Measurements from ENCODE around the gene NAGLU.

The NAGLU gene

DNA sequence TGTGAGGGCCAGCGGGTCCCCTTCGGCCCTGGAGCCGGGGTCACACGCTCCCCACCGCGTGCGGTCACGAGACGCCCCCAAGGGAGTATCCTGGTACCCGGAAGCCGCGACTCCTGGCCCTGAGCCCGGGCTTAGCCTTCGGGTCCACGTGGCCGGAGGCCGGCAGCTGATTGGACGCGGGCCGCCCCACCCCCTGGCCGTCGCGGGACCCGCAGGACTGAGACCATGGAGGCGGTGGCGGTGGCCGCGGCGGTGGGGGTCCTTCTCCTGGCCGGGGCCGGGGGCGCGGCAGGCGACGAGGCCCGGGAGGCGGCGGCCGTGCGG lies at the start of gene NAGLU:
Gene NAGLU, plus strand, starts transcription at position 194 of the 324 bp plus-strand sequence. Its CDS starts 32 bp downstream, at position 226.
- DNase-seq, result peak; percentile 66 to 67

GRCh38 chr17:42488032-42488431 lies 48.0 kb upstream of the NAGLU start:
- DNase-seq, result no peak

GRCh38 chr17:42493319-42493718 lies 42.7 kb upstream of the NAGLU start:
- DNase-seq, result no peak

GRCh38 chr17:42494673-42495072 lies 41.4 kb upstream of the NAGLU start:
- no peak for DNase-seq

DNA sequence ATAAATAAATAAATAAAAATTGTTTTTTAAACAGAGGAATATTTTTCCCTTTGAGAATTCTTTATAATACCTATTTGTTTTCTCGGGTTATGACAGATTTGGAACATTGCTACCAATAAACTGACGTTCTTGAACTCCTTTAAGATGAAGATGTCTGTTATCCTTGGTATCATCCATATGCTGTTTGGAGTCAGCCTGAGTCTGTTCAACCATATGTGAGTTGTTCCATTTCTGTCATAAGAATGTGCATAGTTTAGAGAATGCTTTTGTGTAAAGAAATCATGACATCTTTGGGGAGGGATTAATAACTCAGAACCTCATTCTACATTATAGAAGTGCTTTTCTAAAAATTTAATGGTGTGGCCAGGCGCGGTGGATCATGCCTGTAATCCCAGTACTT lies 37.2 kb upstream of the NAGLU start:
- DNase-seq, result no peak

DNA sequence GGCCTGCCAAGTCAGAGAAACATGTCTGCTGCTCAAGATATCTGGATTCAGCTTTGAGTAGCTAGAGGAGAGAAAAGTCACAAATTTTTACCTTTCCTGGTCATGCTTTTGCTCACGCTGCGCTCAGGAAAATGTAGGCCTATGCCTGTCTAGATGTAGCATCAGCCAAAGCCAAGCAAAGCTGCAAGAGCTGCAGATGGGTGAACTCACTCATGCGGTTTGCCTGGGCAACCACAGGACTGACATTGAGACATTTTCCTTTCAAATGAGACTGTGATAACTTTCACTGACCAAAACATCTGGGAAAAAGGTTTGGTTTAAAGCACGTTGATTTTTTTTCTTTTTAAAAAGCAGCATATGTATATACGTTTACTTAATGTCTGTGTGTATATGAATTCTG lies 34.0 kb upstream of the NAGLU start:
- no peak for DNase-seq

DNA sequence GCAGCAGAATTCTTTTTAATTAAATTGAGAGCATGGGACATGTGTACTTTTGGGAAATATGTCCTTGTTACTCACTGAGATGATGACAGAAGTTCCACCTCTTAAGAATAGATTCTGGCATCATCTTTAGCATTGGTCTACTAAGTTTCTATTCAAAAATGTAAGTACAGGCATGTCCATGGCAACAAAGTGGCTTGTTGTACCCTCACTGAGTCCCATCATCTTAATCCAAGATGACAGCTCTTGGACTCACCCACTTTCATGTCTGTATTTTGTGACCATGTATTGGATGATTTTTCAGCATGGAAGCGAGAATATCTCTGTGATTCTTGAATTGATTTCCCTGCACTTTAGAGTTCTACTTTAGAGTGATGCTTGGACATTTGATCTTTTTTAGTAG lies 33.1 kb upstream of the NAGLU start:
- DNase-seq, result no peak

- no peak for DNase-seq
These were observed 28.4 kb upstream of the NAGLU start for GRCh38 chr17:42507671-42508070.

DNA sequence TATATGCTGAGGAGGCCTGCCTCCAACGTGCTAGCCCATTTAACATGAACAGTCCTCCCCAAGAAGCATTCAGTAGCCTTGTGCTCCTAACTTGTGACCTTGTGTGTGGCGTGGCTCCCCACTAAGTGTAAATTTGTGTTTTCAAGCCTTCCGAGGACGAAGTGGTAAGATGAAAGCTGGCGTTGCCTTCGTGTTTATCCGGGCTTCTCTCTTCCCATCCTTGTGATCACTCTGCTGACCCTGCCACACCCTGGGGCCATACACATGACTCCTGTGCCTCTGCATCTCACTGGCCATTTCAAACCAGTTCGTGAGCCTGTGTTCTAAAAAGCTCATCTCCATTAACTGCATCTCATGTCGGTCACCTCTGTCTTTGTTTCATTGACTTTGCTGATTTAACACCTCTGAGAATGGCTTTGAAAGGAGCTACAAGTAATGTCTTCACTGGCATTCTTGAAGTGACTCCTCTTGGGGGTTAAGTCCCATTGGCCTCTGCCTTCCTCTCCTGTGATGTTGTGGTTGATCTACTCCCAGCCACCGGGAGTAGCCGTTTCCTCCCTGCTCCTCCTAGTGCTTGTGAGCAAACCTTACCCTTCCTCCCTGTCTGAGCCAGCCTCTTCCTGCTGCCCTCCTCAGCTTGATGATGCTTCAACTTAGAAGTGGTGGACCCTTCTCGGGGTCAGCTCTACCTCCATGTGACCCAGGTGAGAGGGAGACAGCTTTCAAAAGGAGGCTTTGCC lies 27.4 kb upstream of the NAGLU start:
- no peak for DNase-seq

- no peak for DNase-seq
These were observed 26.6 kb upstream of the NAGLU start for GRCh38 chr17:42509409-42509808.

- DNase-seq, result no peak
These were observed 26.2 kb upstream of the NAGLU start for GRCh38 chr17:42509841-42510240.

- DNase-seq, result no peak
These were observed 23.8 kb upstream of the NAGLU start for GRCh38 chr17:42512246-42512645.

GRCh38 chr17:42512733-42513251 lies 23.2 kb upstream of the NAGLU start:
- no peak for DNase-seq

- DNase-seq, result no peak
These were observed 22.4 kb upstream of the NAGLU start for GRCh38 chr17:42513686-42514085.

DNA sequence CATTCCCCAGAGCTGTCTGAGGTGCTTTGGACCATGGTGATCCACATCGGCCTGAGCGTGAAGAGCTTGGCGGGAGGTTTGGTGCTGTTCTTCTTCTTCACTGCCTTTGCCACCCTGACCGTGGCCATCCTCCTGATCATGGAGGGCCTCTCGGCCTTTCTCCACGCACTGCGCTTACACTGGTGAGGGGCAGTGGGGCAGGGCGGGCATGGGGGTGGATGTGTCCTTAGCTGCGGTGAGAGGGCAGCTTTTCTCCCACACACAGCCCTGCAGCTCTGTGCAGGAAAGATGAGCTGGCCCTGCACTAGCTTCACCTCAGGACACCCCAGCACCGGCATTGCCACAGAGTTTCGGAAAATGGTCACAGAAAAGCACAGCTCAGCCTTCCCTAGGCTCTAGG lies 21.8 kb upstream of the NAGLU start:
- no peak for DNase-seq

GRCh38 chr17:42514867-42515266 lies 21.2 kb upstream of the NAGLU start:
- DNase-seq, result no peak

- DNase-seq, result peak; percentile 79 to 88
These were observed 18.5 kb upstream of the NAGLU start for GRCh38 chr17:42517516-42517915.

DNA sequence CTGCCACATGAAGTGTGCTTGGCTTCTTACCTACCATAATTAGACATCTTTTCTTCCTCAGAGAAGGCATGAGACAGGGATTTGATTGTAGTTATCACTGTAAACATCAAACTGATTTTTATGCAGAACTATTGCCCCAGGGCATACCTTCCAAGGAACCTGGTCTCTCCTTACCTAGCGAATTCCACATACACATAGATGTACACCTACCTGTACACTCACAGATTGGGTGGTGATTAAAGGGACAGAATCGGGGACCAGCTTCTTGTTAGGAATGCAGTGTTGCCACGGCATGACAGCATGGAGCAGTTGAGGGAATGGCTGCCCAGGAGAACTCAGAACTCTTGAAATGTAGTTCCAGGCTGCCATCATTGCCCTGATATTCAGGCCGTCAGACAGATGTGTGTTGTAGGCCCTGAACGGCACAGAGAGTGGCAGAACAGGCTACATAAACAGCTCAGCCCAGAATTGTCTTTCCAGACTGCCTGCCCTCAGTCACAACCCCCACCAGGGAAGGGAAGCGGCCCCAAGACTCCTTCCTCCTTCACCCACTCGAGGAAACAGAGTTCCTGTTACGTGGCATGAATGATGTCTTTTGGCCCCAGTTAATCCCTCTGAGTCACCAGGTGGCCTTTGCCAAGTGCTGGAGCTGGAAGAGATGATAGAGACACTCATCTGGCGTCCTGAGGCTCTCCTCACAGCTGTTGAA lies 17.8 kb upstream of the NAGLU start:
- DNase-seq, result no peak

GRCh38 chr17:42518755-42519545 lies 17.1 kb upstream of the NAGLU start:
- DNase-seq, result no peak

DNA sequence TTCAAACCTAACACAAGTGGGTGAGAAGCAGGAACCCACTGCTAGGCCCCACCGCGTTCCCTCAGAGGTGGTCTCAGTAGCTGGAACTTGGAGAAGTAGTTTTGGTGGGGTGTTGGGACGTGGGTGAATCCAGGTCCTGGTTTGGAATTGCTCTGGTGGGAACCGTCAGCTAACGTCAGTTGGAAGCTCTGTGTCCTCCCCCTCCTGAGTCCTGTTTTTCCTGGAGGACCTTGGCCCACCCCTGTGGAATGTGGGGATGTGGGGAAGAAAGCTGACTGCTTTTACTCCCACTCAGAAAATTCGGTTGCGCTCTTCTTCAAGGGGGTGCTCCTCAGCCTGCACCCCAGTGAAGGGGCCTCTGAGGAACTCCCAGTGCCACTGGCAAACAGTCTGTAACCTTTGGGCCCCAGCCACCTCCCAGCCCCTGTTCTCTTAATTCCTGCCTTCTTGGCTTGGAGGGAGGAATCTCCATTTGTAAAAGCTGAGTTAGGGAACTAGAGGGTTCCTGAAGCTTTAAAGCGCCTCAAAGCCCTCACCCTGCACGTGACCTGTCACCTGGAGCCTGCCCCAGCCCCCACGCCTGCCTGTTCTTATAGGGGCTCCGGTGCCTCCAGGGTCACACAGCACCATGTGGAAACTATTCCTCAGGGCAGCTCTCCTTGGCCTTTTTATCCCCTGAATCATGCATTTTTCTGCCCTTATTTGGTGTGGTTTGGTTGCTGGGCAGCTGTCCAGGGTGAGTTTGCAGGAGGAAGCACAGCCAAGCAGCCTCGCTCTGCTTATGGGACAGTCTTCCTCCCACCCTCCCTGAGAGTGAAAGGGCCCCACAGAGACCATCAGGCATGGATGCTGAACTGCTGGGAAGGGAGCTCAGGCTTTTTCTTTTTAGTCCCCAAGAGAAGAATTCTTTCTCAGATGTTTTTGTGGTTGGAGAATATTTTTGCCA lies 16.2 kb upstream of the NAGLU start:
- DNase-seq, result no peak

GRCh38 chr17:42520540-42520951 lies 15.5 kb upstream of the NAGLU start:
- DNase-seq, result no peak

DNA sequence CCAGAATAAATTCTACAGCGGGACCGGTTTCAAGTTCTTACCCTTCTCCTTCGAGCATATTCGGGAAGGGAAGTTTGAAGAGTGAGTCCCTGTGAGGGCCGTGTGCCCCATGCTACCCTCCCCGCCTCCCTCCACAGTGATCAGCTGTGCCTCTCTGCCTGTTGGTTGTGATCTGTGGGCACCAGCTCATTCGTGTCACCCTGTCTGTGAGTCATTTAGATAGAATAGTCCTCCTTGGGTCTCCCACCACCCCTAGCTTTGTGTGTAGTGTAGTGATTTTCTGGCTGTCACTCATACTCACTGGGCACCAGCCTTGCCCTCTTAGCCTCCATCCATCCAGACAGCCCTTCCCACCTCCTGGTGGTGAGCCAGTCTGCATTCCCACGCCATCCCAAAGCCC lies 15.0 kb upstream of the NAGLU start:
- no peak for DNase-seq

Measured in activated CD4-positive, alpha-beta T cell treated with anti-CD3 and anti-CD28 coated beads, Interleukin-2, amount 50 U/mL, for 4 hours (primary cell).